GM12864 (cell line): ENCODE measurements around the gene DAPK2.

Experiments
- DNase-seq: peaks from one replicate; pipeline ENCODE4 v3.0.0-alpha.2; 2011; ENCODE audit warnings: low read depth
- H3K4me3 ChIP-seq: 2 replicates; pipeline ENCODE4 v1.5.1; 2011; ENCODE audit warnings: mild to moderate bottlenecking, low read depth, low read length, control low read depth
- CTCF ChIP-seq: IDR thresholded peaks from 2 replicates; pipeline ENCODE4 v1.5.1; 2011; ENCODE audit warnings: low read depth, mild to moderate bottlenecking, moderate library complexity, low read length, control low read depth, inconsistent platforms; ENCODE audit errors: missing control alignments

DAPK2 gene

DNA sequence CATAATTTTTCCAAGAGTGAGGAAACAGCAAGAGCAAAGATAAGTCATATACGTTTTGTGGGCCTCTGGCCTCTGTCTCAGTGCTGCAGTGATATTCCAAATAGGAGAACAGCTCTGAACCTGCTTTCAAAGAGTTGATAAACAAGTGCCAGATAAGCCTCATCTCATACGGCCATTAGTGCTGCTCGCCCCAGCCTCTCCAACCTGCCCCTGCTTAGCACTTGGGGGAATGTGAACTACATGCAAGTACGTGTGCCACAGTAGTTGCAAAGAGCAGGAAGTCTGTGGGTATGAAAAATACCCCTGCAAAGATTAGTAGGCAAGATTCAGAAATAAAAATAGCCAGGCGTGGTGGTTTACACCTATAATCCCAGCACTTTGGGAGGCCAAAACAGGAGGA lies 14.0 kb downstream of the DAPK2 start:
- TF ChIP-seq CTCF: no peak
- no peak overlapping the region for H3K4me3 ChIP-seq
- no peak for DNase-seq

- no peak for TF ChIP-seq CTCF
Observed at GRCh38 chr15:64030123-64030522, 16.2 kb downstream of the DAPK2 start.

DNA sequence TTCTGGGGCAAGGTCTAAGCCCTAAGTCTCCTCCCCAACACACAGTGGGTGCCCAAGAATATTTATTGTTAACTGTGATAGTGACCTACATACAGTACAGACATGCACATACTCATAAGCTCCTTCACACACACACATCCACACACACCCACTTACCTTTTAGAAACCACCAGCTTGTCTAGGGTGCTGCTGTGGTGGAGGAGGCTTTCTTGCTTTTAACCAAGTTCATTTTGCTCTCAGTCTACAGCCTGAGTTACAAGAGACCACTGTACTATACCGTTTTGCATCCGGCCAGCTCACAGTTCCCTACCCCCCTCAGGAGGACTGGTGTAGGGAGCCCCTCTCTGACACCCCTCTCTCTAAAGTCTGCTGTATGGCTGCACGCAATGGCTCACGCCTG lies 16.7 kb downstream of the DAPK2 start:
- no peak for TF ChIP-seq CTCF
- H3K4me3 ChIP-seq: no peak overlapping the region
- no peak for DNase-seq

More at GRCh38 chr15:64030123-64030522, 16.2 kb downstream of the DAPK2 start:
- H3K4me3 ChIP-seq: no peak overlapping the region
- no peak for DNase-seq

- DNase-seq: no peak
- no peak for TF ChIP-seq CTCF
- no peak overlapping the region for H3K4me3 ChIP-seq
Observed at GRCh38 chr15:64029110-64029509, 17.2 kb downstream of the DAPK2 start.

DNA sequence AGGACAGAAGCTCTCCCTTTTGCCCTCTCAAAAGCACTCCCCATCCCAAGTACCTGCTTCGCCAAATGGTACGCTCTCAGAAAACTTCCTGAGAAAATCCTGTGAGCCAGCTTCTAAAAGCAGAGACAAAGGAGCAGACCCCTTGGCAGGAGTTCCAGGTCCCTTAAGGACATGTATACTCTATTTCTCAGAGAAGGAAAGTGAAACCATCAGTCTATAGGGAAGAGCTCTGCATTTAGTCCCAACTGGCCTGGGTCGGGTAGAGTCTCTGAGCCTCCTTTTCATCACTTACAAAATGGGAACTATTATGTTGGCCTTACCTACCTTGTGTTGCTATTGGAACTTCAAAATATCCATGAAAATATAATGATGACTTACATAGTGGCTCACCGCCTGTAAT lies 19.7 kb downstream of the DAPK2 start:
- DNase-seq: no peak
- no peak for TF ChIP-seq CTCF
- no peak overlapping the region for H3K4me3 ChIP-seq

- no peak for TF ChIP-seq CTCF
- DNase-seq: no peak
Observed at GRCh38 chr15:64024172-64025050, 21.9 kb downstream of the DAPK2 start.

GRCh38 chr15:64023220-64023619 lies 23.1 kb downstream of the DAPK2 start:
- no peak for TF ChIP-seq CTCF
- DNase-seq: no peak
- H3K4me3 ChIP-seq: no peak overlapping the region

More at GRCh38 chr15:64024172-64025050, 21.9 kb downstream of the DAPK2 start:
- H3K4me3 ChIP-seq: no peak overlapping the region
